ENCODE measurements around the gene CCDC171. TPM values are rescaled to one million over a fixed set of nuclear protein-coding genes. Genes with fewer than 3 reads are reported as not detected.

CCDC171 gene
- total and polyA plus RNA-seq, 2 of the 13 experiments (the other 11 are each of a cell fraction or from before 2014, with no cell fraction given) = 0.95 to 2.5 TPM

GRCh38 chr9:16003785-16004184, 450.9 kb downstream of the CCDC171 start:
- no peak for DNase-seq (ENCODE audit: low spot score)
- 38% methylated on average over 5 of the region's 6 CpGs for WGBS (ENCODE audit: low lambda C conversion rate)
- no peaks in the 10 kb centered on the region for H3K79me2 ChIP-seq (ENCODE audit: insufficient read depth, low read length)
- H3K36me3 ChIP-seq (replicated peaks in 1 of 2; ENCODE audit: control insufficient read depth in 1 of 2, insufficient read depth in 2 of 2, low read length in 2 of 2) = no peaks in the 10 kb centered on the region
- in situ Hi-C loops (cut with HindIII; ENCODE audit: extremely low pct_ligation_motif_present, low pct_unique_long_range_greater_than_20kb) (no loop called here), intact Hi-C loops (cut with micrococcal nuclease; ENCODE audit: unreplicated experiment) (no loop called here)
- no peak for FAIRE-seq
- no peaks in the 10 kb centered on the region for H4K20me1 ChIP-seq (ENCODE audit: insufficient read depth, low read length)
- no peak for TF ChIP-seq ZNF329 (CRISPR knock-in tag; IDR thresholded peaks at IDR 0.05; ENCODE audit: low read depth)
- ChIA-PET CTCF (ENCODE audit: low intra/inter-chr PET ratio, low total read pairs) (no interaction called here), POLR2A (no interaction called here)
- H3K27ac ChIP-seq (ENCODE audit: extremely low read length, insufficient read depth, low read length) = no peak overlapping the region
- H3K4me1 ChIP-seq (ENCODE audit: insufficient read depth, low read length) = no peaks in the 10 kb centered on the region
- no peak overlapping the region for H3K4me3 ChIP-seq (replicated peaks in 1 of 3; ENCODE audit: insufficient read depth in 1 of 3, low read depth in 2 of 3, low read length in 3 of 3)
- no peak overlapping the region for H3K4me2 ChIP-seq (ENCODE audit: low read depth, low read length)
- no peak overlapping the region for H2AFZ ChIP-seq (ENCODE audit: low read length)
- no peaks in the 10 kb centered on the region for H3K27me3 ChIP-seq (ENCODE audit: control insufficient read depth in 1 of 2, insufficient read depth in 2 of 2, low read length in 2 of 2)
- ATAC-seq = no peak
- H3K9ac ChIP-seq (ENCODE audit: insufficient read depth, low read depth, low read length) = no peak overlapping the region
- H3K9me3 ChIP-seq (ENCODE audit: low read length) = no peaks in the 10 kb centered on the region
- no TSS peak for BruUV-seq (replicated peaks)

- Histone ChIP-seq H3K4me3 (replicated peaks in 1 of 3; ENCODE audit: insufficient read depth in 1 of 3, low read depth in 2 of 3, low read length in 3 of 3) (no peak overlapping the region), H3K36me3 (replicated peaks in 1 of 2; ENCODE audit: control insufficient read depth in 1 of 2, insufficient read depth in 2 of 2, low read length in 2 of 2) (no peaks in the 10 kb centered on the region), H3K9ac (ENCODE audit: insufficient read depth, low read depth, low read length) (no peak overlapping the region), H3K79me2 (ENCODE audit: insufficient read depth, low read length) (no peaks in the 10 kb centered on the region), H3K4me1 (ENCODE audit: insufficient read depth, low read length) (no peaks in the 10 kb centered on the region), H3K27ac (ENCODE audit: extremely low read length, insufficient read depth, low read length) (no peak overlapping the region), H3K9me3 (ENCODE audit: low read length) (no peaks in the 10 kb centered on the region), H3K4me2 (ENCODE audit: low read depth, low read length) (no peak overlapping the region), H4K20me1 (ENCODE audit: insufficient read depth, low read length) (no peaks in the 10 kb centered on the region), H2AFZ (ENCODE audit: low read length) (no peak overlapping the region), H3K27me3 (ENCODE audit: control insufficient read depth in 1 of 2, insufficient read depth in 2 of 2, low read length in 2 of 2) (no peaks in the 10 kb centered on the region)
- ATAC-seq = no peak
- in situ Hi-C loops (cut with HindIII; ENCODE audit: extremely low pct_ligation_motif_present, low pct_unique_long_range_greater_than_20kb) = no loop called here
- POLR2A ChIA-PET = no interaction called here
- intact Hi-C loops (cut with micrococcal nuclease; ENCODE audit: unreplicated experiment) = no loop called here
- no peak for FAIRE-seq
- CTCF ChIA-PET (ENCODE audit: low intra/inter-chr PET ratio, low total read pairs) = no interaction called here
- BruUV-seq (replicated peaks) = no TSS peak
- WGBS (ENCODE audit: low lambda C conversion rate) = 43% methylated on average over 6 of the region's 6 CpGs
- no peak for DNase-seq (ENCODE audit: low spot score)
- no peak for TF ChIP-seq ZNF720 (CRISPR knock-in tag; IDR thresholded peaks at IDR 0.05)
- no peak for TF ChIP-seq ZBTB38 (CRISPR knock-in tag; IDR thresholded peaks at IDR 0.05)
- TF ChIP-seq STAG1 (CRISPR knock-in tag; IDR thresholded peaks at IDR 0.05) = no peak
These were observed 451.8 kb downstream of the CCDC171 start for GRCh38 chr9:16004613-16005012.

All from HepG2 (cell line).